T-cell (primary cell): ENCODE data around the gene EVC. TPM values are rescaled to one million over a fixed set of nuclear protein-coding genes. Genes with fewer than 3 reads are reported as not detected.
A peak's percentile ranks its signal among the peaks of the same experiment; 100 is the strongest.

ENCODE experiments used
- ATAC-seq, 4 experiments: fragments of 200-7000 bp in 3 of 4; fragments of 150-1000 bp in 1 of 4; cut with Tn5 transposase; replicated peaks in 1 of 4; 1 replicate in 3 of 4; 2 replicates in 1 of 4; pipeline ENCODE4 v1.10.0; 2021; ENCODE audit warnings: moderate library complexity in 3 of 4, mild to moderate bottlenecking in 2 of 4, moderate number of reproducible peaks in 1 of 4
- CTCF ChIA-PET, 2 donors: fragments of 300-600 bp; sonication (Branson Sonifier 250); formaldehyde crosslinking; loops; one replicate each; lab custom pipeline; 2022; ENCODE audit warnings: antibody characterized with exemption in 2 of 2; lab: Charles Lee
- POLR2A ChIA-PET, 2 donors: fragments of 300-600 bp; sonication (Branson Sonifier 250); formaldehyde crosslinking; loops; one replicate each; lab custom pipeline; 2022; ENCODE audit warnings: antibody characterized with exemption in 2 of 2; lab: Charles Lee
- DNase-seq, 35 experiments: peaks; one replicate each; pipeline versions ENCODE4 v3.0.0 to v3.0.0-alpha.2; 2013 to 2023
- H3K27ac ChIP-seq: one replicate; pipeline ENCODE4 v1.5.1; 2013; ENCODE audit warnings: low read length
- H3K27me3 ChIP-seq, 2 experiments: replicated peaks in 1 of 2; 1 replicate in 1 of 2; 2 replicates in 1 of 2; pipeline versions ENCODE4 v1.6.1 to v1.7.0; 2013; ENCODE audit warnings: low read length in 1 of 2, mixed read lengths in 1 of 2; ENCODE audit not compliant: control insufficient read depth in 2 of 2, insufficient read depth in 2 of 2; ENCODE audit errors: extremely low read depth in 1 of 2
- H3K36me3 ChIP-seq, 2 donors: 1 replicate in 1 of 2; 2 replicates in 1 of 2; pipeline versions ENCODE4 v1.6.1 to v1.7.0; 2013; ENCODE audit warnings: low read length in 1 of 2; ENCODE audit not compliant: control insufficient read depth in 2 of 2, insufficient read depth in 1 of 2; ENCODE audit errors: extremely low read depth in 1 of 2
- H3K4me1 ChIP-seq, 2 experiments: 1 replicate in 1 of 2; 2 replicates in 1 of 2; pipeline versions ENCODE4 v1.6.1 to v1.7.0; 2013; ENCODE audit warnings: low read length in 2 of 2, mixed read lengths in 1 of 2; ENCODE audit not compliant: insufficient read depth in 2 of 2, control insufficient read depth in 1 of 2; ENCODE audit errors: extremely low read depth in 1 of 2
- H3K4me3 ChIP-seq, 2 donors: 1 replicate in 1 of 2; 2 replicates in 1 of 2; pipeline versions ENCODE4 v1.5.1 to v1.7.0; 2013; ENCODE audit warnings: mild to moderate bottlenecking in 2 of 2, low read length in 1 of 2, moderate library complexity in 1 of 2; ENCODE audit not compliant: control insufficient read depth in 1 of 2; ENCODE audit errors: extremely low read depth in 1 of 2
- H3K9me3 ChIP-seq: 2 replicates; pipeline ENCODE4 v1.7.0; 2013
- H3K27ac Mint-ChIP-seq, 2 donors: one replicate each; pipeline ENCODE4 v1.8.0; 2020 to 2021; ENCODE audit warnings: mild to moderate bottlenecking in 2 of 2, mixed read lengths in 2 of 2
- H3K27me3 Mint-ChIP-seq, 2 donors: one replicate each; pipeline ENCODE4 v1.8.0; 2021 to 2022; ENCODE audit warnings: mixed read lengths in 2 of 2
- H3K36me3 Mint-ChIP-seq: one replicate; pipeline ENCODE4 v1.8.0; 2021; ENCODE audit warnings: mixed read lengths
- H3K4me1 Mint-ChIP-seq, 3 donors: one replicate each; pipeline ENCODE4 v1.8.0; 2020 to 2022; ENCODE audit warnings: mixed read lengths in 3 of 3, mild to moderate bottlenecking in 1 of 3
- H3K4me3 Mint-ChIP-seq, 3 donors: one replicate each; pipeline ENCODE4 v1.8.0; 2020 to 2022; ENCODE audit warnings: mild to moderate bottlenecking in 3 of 3, mixed read lengths in 3 of 3, moderate library complexity in 3 of 3
- H3K9me3 Mint-ChIP-seq, 3 donors: one replicate each; pipeline ENCODE4 v1.8.0; 2020 to 2022; ENCODE audit warnings: mixed read lengths in 3 of 3
- WGBS: methylation state at CpG from one replicate; pipeline ENCODE4 v1.1.5; 2013; ENCODE audit warnings: missing lambda C conversion rate; ENCODE audit not compliant: insufficient coverage; 5-methylcytosine and 5-hydroxymethylcytosine counted together
- total RNA-seq, 35 experiments: library from RNA in 6 of 35; stranded (reverse) in 6 of 35; fragments of 120-200 nt in 1 of 35; gene quantifications; one replicate each; pipeline versions ENCODE4 v1.2.1 to v1.2.4 and lab custom pipeline; 2013 to 2026

Gene EVC
- total RNA-seq, 5 donors from 2014 or later (not counting 1 experiment from before 2014, with no cell fraction given) = 0.40 to 3.6 (median 1.6) TPM

DNA sequence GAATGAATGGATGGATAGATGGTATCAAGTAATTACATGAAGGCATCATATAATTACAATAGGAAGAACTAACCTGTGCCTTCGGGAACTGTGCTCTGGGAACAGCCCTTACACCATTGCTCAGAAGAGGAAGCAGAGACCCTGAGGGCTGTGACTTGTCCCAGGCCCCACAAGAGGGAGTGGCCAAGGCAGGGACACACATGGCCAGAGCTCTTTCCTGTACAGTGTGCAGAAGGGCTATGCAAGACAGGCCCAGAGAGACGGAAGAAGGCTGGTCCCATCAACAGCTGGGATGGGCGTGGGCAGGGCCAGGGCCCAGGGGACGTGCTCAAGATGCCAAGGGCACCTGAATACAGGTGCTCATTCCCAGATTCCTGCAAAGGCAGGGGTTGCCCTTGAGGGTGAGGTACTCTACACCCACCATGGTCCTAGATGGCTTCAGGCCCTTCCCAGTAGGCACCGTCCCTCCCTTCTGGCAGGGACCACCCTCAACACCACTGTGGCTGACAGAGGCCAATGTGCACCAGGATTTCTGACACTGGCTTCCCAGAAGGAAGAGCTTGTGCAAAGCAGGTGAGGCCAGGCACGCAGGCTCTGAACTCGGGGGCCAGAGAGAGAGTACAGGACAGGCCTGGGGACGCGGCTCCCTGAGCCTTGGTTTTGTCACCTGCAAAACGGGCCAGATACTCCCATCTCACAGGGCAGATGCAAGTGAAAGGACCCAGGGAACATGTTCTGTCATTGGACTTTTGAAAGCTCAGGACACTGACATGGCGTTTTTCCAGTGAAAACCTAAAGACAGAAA, 4.3 kb upstream of the EVC start:
- 85% methylated on average over 10 of the region's 11 CpGs for WGBS
- Mint-ChIP-seq H3K27me3 (peaks cover 34 to 46% of the 10 kb centered on the region in 2 donors), H3K4me3 (peak overlapping the region in 1 of 3 donors; percentile 59)

DNA sequence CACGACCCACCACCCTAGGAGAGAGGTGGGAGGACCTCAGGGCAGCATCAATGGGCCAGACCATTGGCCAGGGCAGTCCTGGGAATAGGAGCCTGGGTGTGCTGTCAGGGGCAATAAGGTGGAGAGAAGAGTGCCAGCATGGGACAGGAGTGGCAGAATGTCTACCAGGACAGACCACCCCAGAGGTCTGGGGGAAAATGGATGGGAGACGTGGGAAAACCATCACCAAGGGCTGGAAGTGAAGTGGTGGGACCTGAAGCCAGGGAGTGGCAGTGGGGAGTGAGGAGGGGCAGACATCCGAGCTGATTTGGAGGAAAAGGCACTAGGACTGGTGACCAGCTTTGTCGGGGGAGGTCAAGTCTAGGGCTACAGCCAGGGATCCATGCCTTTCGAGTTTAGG, 3.6 kb upstream of the EVC start:
- no peak overlapping the region for H3K27ac Mint-ChIP-seq
- Histone ChIP-seq H3K4me1 (peaks cover 0 to 23% of the 10 kb centered on the region in 2 experiments), H3K36me3 (no peaks in the 10 kb centered on the region), H3K4me3 (no peak overlapping the region), H3K27me3 (peaks cover 9 to 55% of the 10 kb centered on the region in 2 experiments), H3K9me3 (no peaks in the 10 kb centered on the region), H3K27ac (no peak overlapping the region)
- peaks cover 0 to 13% (median 5%) of the 10 kb centered on the region in 3 donors for H3K9me3 Mint-ChIP-seq
- H3K4me1 Mint-ChIP-seq = peaks cover 11 to 19% (median 12%) of the 10 kb centered on the region in 3 donors
- DNase-seq (no peak), ATAC-seq (no peak)
- peaks cover 40 to 47% of the 10 kb centered on the region in 2 donors for H3K27me3 Mint-ChIP-seq
- CTCF ChIA-PET = no interaction called here
- POLR2A ChIA-PET = no interaction called here
- peak overlapping the region in 2 of 3 donors; percentile 59 to 63 for H3K4me3 Mint-ChIP-seq
- no peaks in the 10 kb centered on the region for H3K36me3 Mint-ChIP-seq
- 56% methylated on average over 4 of the region's 5 CpGs for WGBS

More for the DNA sequence above, 4.3 kb upstream of the EVC start:
- POLR2A ChIA-PET = no interaction called here
- no peak overlapping the region for H3K4me3 ChIP-seq
- peaks cover 11 to 16% (median 12%) of the 10 kb centered on the region in 3 donors for H3K4me1 Mint-ChIP-seq
- H3K9me3 ChIP-seq = no peaks in the 10 kb centered on the region
- no peaks in the 10 kb centered on the region for H3K36me3 ChIP-seq
- H3K36me3 Mint-ChIP-seq = no peaks in the 10 kb centered on the region
- no peak for ATAC-seq
- peaks cover 0 to 18% (median 5%) of the 10 kb centered on the region in 3 donors for H3K9me3 Mint-ChIP-seq
- CTCF ChIA-PET = no interaction called here
- H3K4me1 ChIP-seq = peaks cover 0 to 20% of the 10 kb centered on the region in 2 experiments
- DNase-seq = no peak
- peaks cover 3 to 49% of the 10 kb centered on the region in 2 experiments for H3K27me3 ChIP-seq
- no peak overlapping the region for H3K27ac Mint-ChIP-seq
- no peak overlapping the region for H3K27ac ChIP-seq

DNA sequence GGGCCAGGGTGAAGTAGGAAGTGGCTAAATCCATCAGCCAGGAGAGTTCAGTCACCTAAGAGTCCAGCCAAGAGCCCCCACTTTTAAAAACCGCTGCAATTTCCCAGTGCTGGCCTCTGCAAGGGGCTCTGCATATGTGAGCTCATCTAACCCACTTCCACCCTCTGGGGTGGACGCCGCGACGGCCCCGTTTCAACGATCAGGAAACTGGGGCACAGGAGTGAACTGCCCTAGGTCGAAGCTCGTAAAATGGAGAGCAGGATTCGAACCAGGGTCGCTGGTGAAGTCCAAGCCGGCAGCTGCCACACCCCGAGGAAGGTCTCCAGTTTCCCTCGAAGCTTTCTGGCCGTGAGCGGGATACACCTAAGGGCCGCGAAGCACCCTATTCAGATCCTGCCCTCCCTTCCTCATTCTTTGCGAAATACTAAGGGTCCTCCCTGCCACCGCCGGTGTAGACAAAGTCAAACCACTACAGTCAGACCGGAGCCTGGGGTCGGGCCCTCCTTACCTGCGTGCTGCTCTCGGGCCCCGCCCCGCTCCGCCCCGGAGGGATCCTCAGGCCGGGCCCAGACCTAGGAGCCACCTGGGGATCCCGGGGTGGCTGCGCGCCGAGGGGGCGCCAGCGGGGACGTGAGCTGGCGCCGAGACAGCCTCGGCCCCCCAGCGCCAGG, 3.1 kb upstream of the EVC start:
- Histone ChIP-seq H3K4me3 (peak overlapping the region in 1 of 2 donors; percentile 30), H3K27ac (no peak overlapping the region), H3K27me3 (peaks cover 12 to 55% of the 10 kb centered on the region in 2 experiments), H3K4me1 (peaks cover 0 to 23% of the 10 kb centered on the region in 2 experiments), H3K36me3 (no peaks in the 10 kb centered on the region), H3K9me3 (no peaks in the 10 kb centered on the region)
- CTCF ChIA-PET = no interaction called here
- Mint-ChIP-seq H3K4me3 (peak overlapping the region in 2 of 3 donors; percentile 59 to 63), H3K36me3 (no peaks in the 10 kb centered on the region), H3K27ac (no peak overlapping the region), H3K9me3 (peaks cover 0 to 12% (median 5%) of the 10 kb centered on the region in 3 donors), H3K4me1 (peaks cover 11 to 19% (median 12%) of the 10 kb centered on the region in 3 donors), H3K27me3 (peaks cover 45 to 48% of the 10 kb centered on the region in 2 donors)
- peak; percentile 17 to 34 (median 24) for ATAC-seq
- POLR2A ChIA-PET = no interaction called here
- peak in 2 of 35 experiments; percentile 4 to 14 for DNase-seq
- WGBS = 2% methylated on average over 38 of the region's 41 CpGs

DNA sequence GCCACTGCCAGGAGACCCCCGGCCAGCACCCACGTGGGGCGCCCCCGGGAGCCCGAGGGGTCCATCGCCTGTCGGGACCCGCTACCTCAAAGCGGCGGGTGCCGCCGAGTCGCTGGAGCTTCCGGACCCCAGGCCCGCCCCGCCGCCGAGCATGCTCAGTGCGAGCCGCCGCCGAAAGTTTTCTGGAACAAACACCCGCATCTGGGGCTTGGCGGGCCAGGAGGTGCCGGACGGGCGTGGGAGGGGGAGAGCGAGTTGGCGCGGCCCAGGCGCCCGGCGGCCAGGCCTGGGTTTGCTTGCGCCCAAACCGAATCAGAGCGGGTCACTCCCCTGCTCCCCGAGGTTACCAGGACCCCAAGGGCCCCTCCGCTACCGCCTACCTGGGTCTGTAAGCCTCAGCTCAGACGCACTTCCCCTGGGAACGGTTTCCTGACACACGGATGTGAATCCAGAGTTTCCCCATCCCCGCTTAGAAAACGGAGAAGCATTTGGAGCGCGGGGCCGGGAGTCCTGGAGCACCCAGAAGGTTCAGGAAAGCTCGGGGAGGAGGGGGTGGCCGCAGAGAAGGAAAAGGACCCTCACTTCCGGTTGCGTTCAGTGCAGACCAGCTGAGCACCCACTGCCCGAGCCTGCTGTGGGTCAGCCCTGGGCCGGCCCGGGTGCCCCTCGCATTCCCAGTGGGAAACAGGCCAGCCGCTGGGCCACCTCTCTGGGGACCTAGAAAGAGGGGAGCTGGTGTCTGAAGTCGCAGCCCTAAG, 2.4 kb upstream of the EVC start, which contains the start of gene EVC2:
Gene EVC2 (minus strand): TSS at position 111 of the 758 bp plus-strand sequence. CDS start 46 bp downstream, at position 65.
- DNase-seq = peak in 6 of 35 experiments; percentile 6 to 33 (median 12)
- H3K27me3 Mint-ChIP-seq = peaks cover 46 to 48% of the 10 kb centered on the region in 2 donors
- no peak within 1 kb of the TSS for H3K27ac Mint-ChIP-seq
- peaks cover 11 to 19% (median 12%) of the 10 kb centered on the region in 3 donors for H3K4me1 Mint-ChIP-seq
- peak; percentile 16 to 52 (median 36) for ATAC-seq
- Histone ChIP-seq H3K27me3 (peaks cover 12 to 55% of the 10 kb centered on the region in 2 experiments), H3K4me3 (peak within 1 kb of the TSS in 1 of 2 donors; percentile 30), H3K9me3 (no peaks in the 10 kb centered on the region), H3K36me3 (no peaks in the 10 kb centered on the region), H3K27ac (no peak within 1 kb of the TSS), H3K4me1 (peaks cover 0 to 23% of the 10 kb centered on the region in 2 experiments)
- ChIA-PET POLR2A (no interaction called here), CTCF (no interaction called here)
- 24% methylated on average over 53 of the region's 57 CpGs for WGBS
- H3K9me3 Mint-ChIP-seq = peaks cover 0 to 10% (median 4%) of the 10 kb centered on the region in 3 donors
- H3K4me3 Mint-ChIP-seq = peak within 1 kb of the TSS in 2 of 3 donors; percentile 59 to 63
- no peaks in the 10 kb centered on the region for H3K36me3 Mint-ChIP-seq

DNA sequence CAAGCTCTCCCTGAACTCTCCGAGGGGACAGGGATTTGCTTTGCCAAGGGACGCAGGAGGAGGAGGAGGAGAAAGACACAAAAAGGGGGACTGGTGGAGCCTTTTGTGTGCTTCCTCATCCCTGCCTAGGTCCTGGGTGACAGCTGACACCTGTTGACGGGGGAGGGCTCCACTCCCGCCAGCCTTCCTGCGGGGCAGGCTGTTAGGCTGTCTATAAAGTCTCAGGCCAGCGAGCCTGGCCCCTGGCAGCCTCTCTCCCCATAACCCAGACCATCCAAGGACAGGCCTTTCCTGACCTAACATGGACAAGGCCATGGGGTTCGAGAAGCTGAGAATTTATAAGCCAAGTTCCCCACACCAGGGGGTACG, 1.8 kb upstream of the EVC start:
- Mint-ChIP-seq H3K27me3 (peaks cover 44 to 49% of the 10 kb centered on the region in 2 donors), H3K4me3 (no peak overlapping the region), H3K4me1 (peaks cover 11 to 19% (median 12%) of the 10 kb centered on the region in 3 donors), H3K36me3 (no peaks in the 10 kb centered on the region), H3K27ac (no peak overlapping the region), H3K9me3 (peaks cover 4 to 9% (median 4%) of the 10 kb centered on the region in 3 donors)
- ChIA-PET POLR2A (no interaction called here), CTCF (no interaction called here)
- H3K4me3 ChIP-seq = no peak overlapping the region
- no peak overlapping the region for H3K27ac ChIP-seq
- WGBS = 87% methylated on average over 5 of the region's 8 CpGs
- H3K4me1 ChIP-seq = peaks cover 0 to 23% of the 10 kb centered on the region in 2 experiments
- H3K9me3 ChIP-seq = no peaks in the 10 kb centered on the region
- peaks cover 12 to 54% of the 10 kb centered on the region in 2 experiments for H3K27me3 ChIP-seq
- no peak for ATAC-seq
- no peak for DNase-seq
- no peaks in the 10 kb centered on the region for H3K36me3 ChIP-seq
